Stomach (tissue), 9 donors: ENCODE measurements around the gene ZIC4. TPM values are rescaled to one million over a fixed set of nuclear protein-coding genes. Genes with fewer than 3 reads are reported as not detected.

Experiments
- DNase-seq, 2 donors: peaks; one replicate each; pipeline versions ENCODE4 v3.0.0 to v3.0.0-alpha.2; 2013 to 2019
- H3K27ac ChIP-seq, 5 donors: fragments of 200-600 bp in 4 of 5; sonication (generic) in 4 of 5; one replicate each; pipeline ENCODE4 v1.5.1; 2013 to 2019; ENCODE audit warnings: mild to moderate bottlenecking in 1 of 5, moderate library complexity in 1 of 5
- H3K27me3 ChIP-seq, 3 donors: fragments of 200-600 bp; sonication (generic); one replicate each; pipeline ENCODE4 v1.5.1; 2017 to 2019; ENCODE audit warnings: mixed run types in 1 of 3
- H3K36me3 ChIP-seq, 4 donors: fragments of 200-600 bp; sonication (generic); 1 replicate in 3 of 4; 2 replicates in 1 of 4; pipeline ENCODE4 v1.5.1; 2016 to 2019
- H3K4me1 ChIP-seq, 4 donors: fragments of 200-600 bp; sonication (generic); one replicate each; pipeline ENCODE4 v1.5.1; 2016 to 2019
- H3K4me3 ChIP-seq, 4 donors: fragments of 200-600 bp; sonication (generic) in 3 of 4; one replicate each; pipeline ENCODE4 v1.5.1; 2016 to 2019; ENCODE audit warnings: mild to moderate bottlenecking in 1 of 4
- H3K9me3 ChIP-seq, 4 donors: fragments of 200-600 bp; sonication (generic); one replicate each; pipeline ENCODE4 v1.5.1; 2016 to 2019
- CTCF ChIP-seq, 7 experiments: fragments of 450-650 bp in 4 of 7; fragments of 200-600 bp in 3 of 7; sonication (generic) in 3 of 7; IDR thresholded peaks; one replicate each; pipeline ENCODE4 v1.5.1; 2016 to 2019; ENCODE audit warnings: antibody characterized with exemption in 7 of 7, control low read depth in 2 of 7, mild to moderate bottlenecking in 1 of 7
- EP300 ChIP-seq: sonication (generic); formaldehyde crosslinking; IDR thresholded peaks from one replicate; pipeline ENCODE4 v1.6.1; 2017; ENCODE audit warnings: antibody characterized with exemption
- POLR2A ChIP-seq, 4 donors: fragments of 450-650 bp; IDR thresholded peaks; one replicate each; pipeline ENCODE4 v1.6.1; 2016; ENCODE audit warnings: antibody characterized with exemption in 4 of 4, control low read depth in 2 of 4, mild to moderate bottlenecking in 1 of 4, moderate library complexity in 1 of 4
- POLR2AphosphoS5 ChIP-seq, 3 donors: sonication (generic); formaldehyde crosslinking; IDR thresholded peaks; one replicate each; pipeline ENCODE4 v1.6.1; 2016; ENCODE audit warnings: antibody characterized with exemption in 3 of 3
- WGBS, 5 donors: extraction: QIAGEN DNeasy Blood & Tissue Kit in 3 of 5; methylation state at CpG; one replicate each; pipeline versions ENCODE4 v1.1.5 to v1.1.7; 2013 to 2018; 5-methylcytosine and 5-hydroxymethylcytosine counted together
- intact Hi-C: fragments of 100-400 bp; cut with DNase I; formaldehyde crosslinking; loops from one replicate; pipeline ENCODE4 v1.15.1; 2023; ENCODE audit warnings: low total_unique reads
- polyA plus RNA-seq, 3 donors: library from polyadenylated mRNA; stranded (reverse); fragments of 200-250 nt; gene quantifications; one replicate each; pipeline ENCODE4 v1.2.3, GENCODE V29; 2013
- total RNA-seq, 5 donors: library from RNA; depleted of rRNA; stranded (reverse); fragments of >200 nt; gene quantifications; one replicate each; pipeline versions ENCODE4 v1.1.0 to v1.2.3, GENCODE V29; 2014 to 2016
- donor health status: healthy with polysubstance abuse.
- donor health status: Bipolar disorder and iron deficiency.
- donor health status: healthy.

ZIC4 gene
- total and polyA plus RNA-seq, 8 donors: not detected

DNA sequence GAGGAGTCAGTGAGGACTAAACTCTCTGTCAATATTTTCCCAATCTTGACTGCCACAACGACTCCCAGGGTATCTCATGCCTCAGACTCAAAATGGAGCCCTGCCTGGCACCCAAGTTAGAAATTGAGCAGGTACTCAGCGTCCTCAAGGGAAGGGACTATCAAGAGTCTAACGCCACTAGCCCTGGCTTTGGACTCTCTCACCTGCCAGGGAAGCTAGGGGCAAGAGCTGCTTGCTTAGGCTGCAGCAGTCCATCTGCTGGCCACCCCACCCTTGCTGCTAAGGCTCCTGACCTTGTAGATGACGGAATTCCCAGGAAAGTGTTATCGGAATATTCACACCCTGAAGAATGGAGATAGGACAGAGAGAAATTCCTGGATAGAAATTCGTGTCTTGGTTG is 33.0 kb downstream of the ZIC4 start:
- WGBS, 5 donors: 1 to 7% (median 4%) methylated on average over 6 of the region's 6 CpGs
- intact Hi-C loops: no loop called here

DNA sequence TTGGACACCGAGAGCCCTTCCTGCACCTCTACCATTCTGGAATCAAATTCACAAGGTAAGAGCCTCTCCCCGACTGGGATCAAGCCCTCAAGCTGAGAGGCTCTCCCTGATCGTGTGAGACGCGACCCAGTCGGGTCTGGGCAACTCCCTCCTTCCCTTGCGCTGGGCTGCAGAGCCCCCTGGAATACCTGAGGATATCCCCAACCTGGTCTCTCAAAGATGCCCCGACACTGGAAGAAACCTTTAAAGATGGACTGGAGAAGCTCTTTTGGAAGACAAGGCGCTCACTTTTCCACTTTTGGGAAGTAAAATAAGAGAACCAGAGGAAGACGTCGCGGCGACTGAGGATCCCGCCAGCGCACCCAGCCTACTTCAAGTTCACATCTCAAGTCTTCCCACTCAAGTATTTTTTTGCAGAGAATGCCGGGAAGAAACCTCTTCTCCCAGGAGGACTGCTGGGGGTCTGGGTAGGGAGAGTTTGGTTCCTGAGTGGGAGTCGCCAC is 33.8 kb downstream of the ZIC4 start:
- no peak for TF ChIP-seq EP300
- TF ChIP-seq POLR2A (IDR thresholded peaks at IDR 0.05): no peak
- TF ChIP-seq POLR2AphosphoS5 (IDR thresholded peaks at IDR 0.05): no peak
- no peak for TF ChIP-seq CTCF (IDR thresholded peaks at IDR 0.05)
- Histone ChIP-seq H3K27ac (no peak overlapping the region), H3K9me3 (peaks cover 0 to 9% (median 2%) of the 10 kb centered on the region in 4 donors), H3K4me3 (no peak overlapping the region), H3K27me3 (peaks cover 25 to 100% (median 76%) of the 10 kb centered on the region in 3 donors), H3K4me1 (peaks cover 0 to 5% (median 0%) of the 10 kb centered on the region in 4 donors), H3K36me3 (no peaks in the 10 kb centered on the region)
- no peak for DNase-seq
- intact Hi-C loops: no loop called here
- WGBS, 5 donors: 3 to 8% (median 5%) methylated on average over 7 to 17 of the region's 17 CpGs

More for the DNA sequence above, 33.0 kb downstream of the ZIC4 start:
- H3K4me3 ChIP-seq: no peak overlapping the region
- H3K36me3 ChIP-seq: no peaks in the 10 kb centered on the region
- DNase-seq: no peak
- peaks cover 33 to 100% (median 76%) of the 10 kb centered on the region in 3 donors for H3K27me3 ChIP-seq
- H3K4me1 ChIP-seq: peaks cover 0 to 5% (median 0%) of the 10 kb centered on the region in 4 donors
- peaks cover 0 to 9% (median 2%) of the 10 kb centered on the region in 4 donors for H3K9me3 ChIP-seq
- TF ChIP-seq POLR2AphosphoS5 (IDR thresholded peaks at IDR 0.05) (no peak), CTCF (IDR thresholded peaks at IDR 0.05) (no peak)
- no peak overlapping the region for H3K27ac ChIP-seq

DNA sequence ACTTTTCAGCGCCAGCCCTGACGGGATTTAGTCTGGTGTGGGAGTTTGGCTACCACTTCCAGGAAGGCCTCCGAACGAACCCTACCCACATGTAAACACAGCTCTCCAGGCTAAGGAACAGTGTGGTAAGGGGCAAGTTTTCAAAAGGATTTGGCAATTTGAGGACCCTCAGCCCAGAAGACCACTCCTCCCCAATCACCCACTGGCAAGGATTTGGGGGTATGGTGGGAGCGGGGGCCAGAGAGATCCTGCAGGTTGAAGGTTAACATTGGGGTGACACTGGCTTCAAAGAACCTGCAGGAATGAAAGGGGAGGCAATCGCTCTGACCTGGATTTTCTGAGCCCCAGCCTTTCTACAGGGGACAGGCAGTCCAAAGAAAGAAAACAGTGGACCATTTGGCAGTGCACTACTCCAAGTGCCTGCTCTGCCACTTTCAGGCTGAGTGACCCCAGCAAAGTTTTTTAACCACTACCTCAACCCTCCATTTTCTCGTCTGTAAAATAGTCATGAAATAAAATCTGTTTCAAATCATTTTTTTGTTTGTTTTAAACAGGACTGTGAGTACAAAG is 34.5 kb downstream of the ZIC4 start:
- Histone ChIP-seq H3K27ac (no peak overlapping the region), H3K9me3 (peaks cover 0 to 5% (median 0%) of the 10 kb centered on the region in 4 donors), H3K4me1 (peaks cover 0 to 5% (median 0%) of the 10 kb centered on the region in 4 donors), H3K4me3 (no peak overlapping the region), H3K36me3 (no peaks in the 10 kb centered on the region), H3K27me3 (peaks cover 22 to 100% (median 79%) of the 10 kb centered on the region in 3 donors)
- no peak for DNase-seq
- WGBS, 5 donors: 6 to 12% (median 10%) methylated on average over 6 to 7 of the region's 7 CpGs
- intact Hi-C loops: no loop called here
- TF ChIP-seq CTCF (IDR thresholded peaks at IDR 0.05) (no peak), POLR2A (IDR thresholded peaks at IDR 0.05) (no peak), EP300 (no peak), POLR2AphosphoS5 (IDR thresholded peaks at IDR 0.05) (no peak)

GRCh38 chr3:147371140-147371539 is 35.2 kb downstream of the ZIC4 start:
- TF ChIP-seq POLR2A (IDR thresholded peaks at IDR 0.05) (no peak), POLR2AphosphoS5 (IDR thresholded peaks at IDR 0.05) (no peak), EP300 (no peak), CTCF (IDR thresholded peaks at IDR 0.05) (no peak)
- no peak overlapping the region for H3K4me3 ChIP-seq
- no peak for DNase-seq
- H3K4me1 ChIP-seq: peaks cover 0 to 5% (median 0%) of the 10 kb centered on the region in 4 donors
- no peak overlapping the region for H3K27ac ChIP-seq
- intact Hi-C loops: no loop called here
- peaks cover 0 to 5% (median 0%) of the 10 kb centered on the region in 4 donors for H3K9me3 ChIP-seq
- H3K36me3 ChIP-seq: no peaks in the 10 kb centered on the region
- H3K27me3 ChIP-seq: peaks cover 22 to 96% (median 80%) of the 10 kb centered on the region in 3 donors
- WGBS, 5 donors: 3 to 8% (median 5%) methylated on average over 12 of the region's 12 CpGs
